ENCODE measurements around the gene HCN3.
"Not testable (repeated sequence)": the region's sequence is repeated elsewhere in the genome, so short reads cannot be mapped to it uniquely, and the experiment has no call there.

Gene HCN3

DNA sequence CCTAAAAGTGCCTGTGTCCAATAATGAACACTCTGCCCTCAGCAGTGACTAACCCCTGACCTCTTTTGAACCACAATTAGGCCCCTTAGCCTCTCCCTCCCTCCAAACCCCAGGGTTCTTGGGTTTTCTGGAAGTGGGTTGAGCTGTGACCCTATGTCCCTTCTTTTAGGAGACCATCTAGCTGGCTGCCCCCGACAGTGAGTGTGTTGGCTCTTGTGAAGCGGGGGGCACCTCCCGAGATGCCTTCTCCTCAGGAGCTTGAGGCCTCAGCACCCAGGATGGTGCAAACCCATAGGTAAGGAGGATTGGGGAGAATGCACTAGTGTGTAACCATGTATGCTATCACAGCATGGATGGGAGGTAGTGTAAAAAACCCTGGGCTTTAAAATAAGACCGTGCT is 50.7 kb downstream of the HCN3 start:
- Histone ChIP-seq H3K9ac (ENCODE audit: low read depth in 1 of 2, low read length in 2 of 2) (no peak overlapping the region), H3K27ac (ENCODE audit: low read depth, low read length) (no peak overlapping the region), H3K27me3 (ENCODE audit: control insufficient read depth in 1 of 2, insufficient read depth in 2 of 2, low read length in 2 of 2) (no peaks in the 10 kb centered on the region), H3K4me1 (ENCODE audit: control insufficient read depth in 1 of 2, insufficient read depth in 2 of 2, low read length in 2 of 2) (peaks cover 14 to 15% of the 10 kb centered on the region in 2 donors), H3K9me3 (ENCODE audit: control insufficient read depth in 1 of 2, low read length in 2 of 2) (no peaks in the 10 kb centered on the region), H3K36me3 (ENCODE audit: control insufficient read depth in 1 of 2, insufficient read depth in 2 of 2, low read length in 2 of 2) (peaks cover 20 to 31% of the 10 kb centered on the region in 2 donors), H3K4me3 (ENCODE audit: low read depth in 1 of 2, low read length in 2 of 2) (no peak overlapping the region)

- H3K27me3 ChIP-seq (ENCODE audit: control insufficient read depth in 1 of 2, insufficient read depth in 2 of 2, low read length in 2 of 2); H3K9ac ChIP-seq (ENCODE audit: low read depth in 1 of 2, low read length in 2 of 2); H3K27ac ChIP-seq (ENCODE audit: low read depth, low read length); H3K9me3 ChIP-seq (ENCODE audit: control insufficient read depth in 1 of 2, low read length in 2 of 2); H3K4me3 ChIP-seq (ENCODE audit: low read depth in 1 of 2, low read length in 2 of 2): not testable (repeated sequence)
- peaks cover 20 to 31% of the 10 kb centered on the region in 2 donors for H3K36me3 ChIP-seq (ENCODE audit: control insufficient read depth in 1 of 2, insufficient read depth in 2 of 2, low read length in 2 of 2)
- peaks cover 14 to 15% of the 10 kb centered on the region in 2 donors for H3K4me1 ChIP-seq (ENCODE audit: control insufficient read depth in 1 of 2, insufficient read depth in 2 of 2, low read length in 2 of 2)
These were observed 51.6 kb downstream of the HCN3 start for GRCh38 chr1:155328856-155329255.

GRCh38 chr1:155329980-155330598 is 52.8 kb downstream of the HCN3 start:
- no peak overlapping the region for H3K27ac ChIP-seq (ENCODE audit: low read depth, low read length)

GRCh38 chr1:155334962-155335361 is 57.7 kb downstream of the HCN3 start:
- H3K36me3 ChIP-seq (ENCODE audit: control insufficient read depth in 1 of 2, insufficient read depth in 2 of 2, low read length in 2 of 2) = peaks cover 39 to 61% of the 10 kb centered on the region in 2 donors
- no peaks in the 10 kb centered on the region for H3K9me3 ChIP-seq (ENCODE audit: control insufficient read depth in 1 of 2, low read length in 2 of 2)
- no peaks in the 10 kb centered on the region for H3K4me1 ChIP-seq (ENCODE audit: control insufficient read depth in 1 of 2, insufficient read depth in 2 of 2, low read length in 2 of 2)
- no peak overlapping the region for H3K4me3 ChIP-seq (ENCODE audit: low read depth in 1 of 2, low read length in 2 of 2)
- no peak overlapping the region for H3K9ac ChIP-seq (ENCODE audit: low read depth in 1 of 2, low read length in 2 of 2)
- no peaks in the 10 kb centered on the region for H3K27me3 ChIP-seq (ENCODE audit: control insufficient read depth in 1 of 2, insufficient read depth in 2 of 2, low read length in 2 of 2)
- H3K27ac ChIP-seq (ENCODE audit: low read depth, low read length) = no peak overlapping the region

More at GRCh38 chr1:155329980-155330598, 52.8 kb downstream of the HCN3 start:
- Histone ChIP-seq H3K9me3 (ENCODE audit: control insufficient read depth in 1 of 2, low read length in 2 of 2) (no peaks in the 10 kb centered on the region), H3K9ac (ENCODE audit: low read depth in 1 of 2, low read length in 2 of 2) (no peak overlapping the region), H3K4me3 (ENCODE audit: low read depth in 1 of 2, low read length in 2 of 2) (no peak overlapping the region), H3K4me1 (ENCODE audit: control insufficient read depth in 1 of 2, insufficient read depth in 2 of 2, low read length in 2 of 2) (peaks cover 12 to 13% of the 10 kb centered on the region in 2 donors), H3K36me3 (ENCODE audit: control insufficient read depth in 1 of 2, insufficient read depth in 2 of 2, low read length in 2 of 2) (peaks cover 20 to 36% of the 10 kb centered on the region in 2 donors), H3K27me3 (ENCODE audit: control insufficient read depth in 1 of 2, insufficient read depth in 2 of 2, low read length in 2 of 2) (no peaks in the 10 kb centered on the region)

Measured in duodenal mucosa (tissue), 2 donors.